Thyroid gland (tissue), 4 donors: ENCODE data around the gene ARIH2.

Source experiments
- POLR2A ChIP-seq, 2 donors: fragments of 450-650 bp; IDR thresholded peaks; one replicate each; pipeline ENCODE4 v1.6.1; 2017; ENCODE audit warnings: antibody characterized with exemption in 2 of 2, mild to moderate bottlenecking in 2 of 2, moderate library complexity in 1 of 2
- TF ChIP-seq, protein P1 (sequence below), 6 experiments: fragments of 200-600 bp in 3 of 6; fragments of 450-650 bp in 3 of 6; sonication (generic) in 3 of 6; IDR thresholded peaks; one replicate each; pipeline ENCODE4 v1.5.1; 2016 to 2019; ENCODE audit warnings: antibody characterized with exemption in 6 of 6, mild to moderate bottlenecking in 2 of 6, inconsistent platforms in 1 of 6, moderate library complexity in 1 of 6

DNA sequence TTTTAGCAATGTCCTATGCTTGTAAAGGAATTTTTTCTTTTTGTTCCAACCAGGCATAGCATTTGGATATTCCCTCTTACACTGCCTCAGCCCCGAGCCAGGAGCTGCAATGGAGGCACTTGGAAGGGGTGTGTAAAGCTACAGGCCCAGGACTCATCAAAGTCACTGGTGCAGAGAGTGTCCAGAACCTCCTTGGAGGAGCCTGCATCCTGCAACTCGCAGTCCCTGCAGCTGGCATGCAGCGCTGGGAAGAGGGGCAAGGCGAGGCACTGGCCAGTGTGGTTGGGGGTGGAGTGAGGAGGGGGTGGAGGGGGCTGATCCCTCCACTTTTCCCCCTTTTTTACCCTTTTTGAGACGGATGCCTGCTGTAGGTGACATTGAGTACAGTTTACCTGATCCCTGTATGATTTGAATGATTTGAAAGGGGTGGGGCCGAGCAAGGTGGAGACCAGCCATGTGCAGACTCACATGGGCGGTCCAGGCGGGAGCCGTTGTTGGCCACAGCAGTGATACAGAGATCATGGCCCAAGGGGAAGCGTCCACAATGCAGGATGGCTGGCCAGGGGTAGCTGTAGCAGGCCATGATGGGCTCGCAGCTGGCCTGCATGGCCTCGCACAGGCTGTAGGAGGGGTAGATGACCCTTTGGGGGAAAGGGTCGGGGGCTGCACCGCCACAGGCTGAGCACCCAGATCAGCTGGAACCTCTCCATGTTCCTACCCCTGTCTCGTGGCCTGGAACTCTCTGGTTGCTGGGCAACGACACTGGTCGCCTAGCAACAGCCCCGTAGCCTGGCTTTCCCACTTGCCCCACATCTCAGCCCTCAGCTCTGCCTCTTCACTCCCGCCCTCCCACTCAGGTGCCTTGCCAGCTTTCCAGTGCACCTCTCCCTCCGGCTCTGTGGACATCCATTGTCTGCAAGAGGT lies 79.3 kb downstream of the ARIH2 start:
- TF ChIP-seq, protein P1, sequence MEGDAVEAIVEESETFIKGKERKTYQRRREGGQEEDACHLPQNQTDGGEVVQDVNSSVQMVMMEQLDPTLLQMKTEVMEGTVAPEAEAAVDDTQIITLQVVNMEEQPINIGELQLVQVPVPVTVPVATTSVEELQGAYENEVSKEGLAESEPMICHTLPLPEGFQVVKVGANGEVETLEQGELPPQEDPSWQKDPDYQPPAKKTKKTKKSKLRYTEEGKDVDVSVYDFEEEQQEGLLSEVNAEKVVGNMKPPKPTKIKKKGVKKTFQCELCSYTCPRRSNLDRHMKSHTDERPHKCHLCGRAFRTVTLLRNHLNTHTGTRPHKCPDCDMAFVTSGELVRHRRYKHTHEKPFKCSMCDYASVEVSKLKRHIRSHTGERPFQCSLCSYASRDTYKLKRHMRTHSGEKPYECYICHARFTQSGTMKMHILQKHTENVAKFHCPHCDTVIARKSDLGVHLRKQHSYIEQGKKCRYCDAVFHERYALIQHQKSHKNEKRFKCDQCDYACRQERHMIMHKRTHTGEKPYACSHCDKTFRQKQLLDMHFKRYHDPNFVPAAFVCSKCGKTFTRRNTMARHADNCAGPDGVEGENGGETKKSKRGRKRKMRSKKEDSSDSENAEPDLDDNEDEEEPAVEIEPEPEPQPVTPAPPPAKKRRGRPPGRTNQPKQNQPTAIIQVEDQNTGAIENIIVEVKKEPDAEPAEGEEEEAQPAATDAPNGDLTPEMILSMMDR (IDR thresholded peaks at IDR 0.05) = no peak
- no peak for TF ChIP-seq POLR2A (IDR thresholded peaks at IDR 0.05)
